GM12878 (cell line): ENCODE data around the gene MDFIC. TPM values are rescaled to one million over a fixed set of nuclear protein-coding genes. Genes with fewer than 3 reads are reported as not detected.

Experiments used
- ATAC-seq: fragments of 200-7000 bp; cut with Tn5 transposase; 3 replicates; pipeline ENCODE4 v1.9.1; 2020; ENCODE audit warnings: mild to moderate bottlenecking, moderate library complexity
- BruUV-seq: library from RNA; stranded (reverse); fragments of 400-500 nt; replicated peaks from 2 replicates; lab custom pipeline; 2021; lab: Mats Ljungman, UMichigan
- CTCF ChIA-PET: fragments of 300-600 bp; sonication (Branson Sonifier 250); formaldehyde crosslinking; extraction: SDS; loops from one replicate; lab custom pipeline; 2021; ENCODE audit warnings: inconsistent platforms; lab: Yijun Ruan, JAX
- POLR2A ChIA-PET: fragments of 350-600 bp; formaldehyde crosslinking; extraction: SDS; loops from one replicate; lab custom pipeline; 2021; ENCODE audit warnings: inconsistent platforms; lab: Charles Lee
- RAD21 ChIA-PET: fragments of 300-600 bp; sonication (Branson Sonifier 250); formaldehyde crosslinking; loops from one replicate; lab custom pipeline; 2023; ENCODE audit warnings: antibody characterized with exemption; ENCODE audit not compliant: unreplicated experiment; lab: Charles Lee
- SMC1A ChIA-PET: fragments of 300-600 bp; sonication (Branson Sonifier 250); formaldehyde crosslinking; loops from one replicate; lab custom pipeline; 2023; ENCODE audit not compliant: unreplicated experiment, uncharacterized antibody; lab: Charles Lee
- DNase-seq: peaks from one replicate; pipeline ENCODE4 v3.0.0-alpha.2; 2011; ENCODE audit warnings: low read depth, low spot score
- FAIRE-seq: peaks from 3 replicates; lab custom pipeline; 2011; peaks lifted over from hg19 to GRCh38; lab: Jason Lieb, UNC
- H2AFZ ChIP-seq: 2 replicates; pipeline ENCODE4 v1.6.0; 2011; ENCODE audit warnings: low read depth, low read length, control low read depth; ENCODE audit not compliant: control insufficient read depth
- H3K27ac ChIP-seq: 2 replicates; pipeline ENCODE4 v1.5.1; 2011; ENCODE audit warnings: control low read depth; ENCODE audit not compliant: control insufficient read depth, insufficient read depth
- H3K27me3 ChIP-seq, 2 experiments: replicated peaks in 1 of 2; 2 replicates each; pipeline versions ENCODE4 v1.6.0 to v1.6.1; 2011; ENCODE audit warnings: low read length in 1 of 2; ENCODE audit not compliant: control insufficient read depth in 2 of 2, insufficient read depth in 2 of 2
- H3K36me3 ChIP-seq, 2 experiments: 2 replicates each; pipeline ENCODE4 v1.5.1; 2011; ENCODE audit warnings: low read length in 1 of 2; ENCODE audit not compliant: control insufficient read depth in 2 of 2, insufficient read depth in 2 of 2
- H3K4me1 ChIP-seq: 2 replicates; pipeline ENCODE4 v1.6.1; 2011; ENCODE audit warnings: mild to moderate bottlenecking, low read length, moderate library complexity, mixed read lengths; ENCODE audit not compliant: control insufficient read depth, insufficient read depth
- H3K4me2 ChIP-seq: 2 replicates; pipeline ENCODE4 v1.6.0; 2011; ENCODE audit warnings: control low read depth; ENCODE audit not compliant: control insufficient read depth, insufficient read depth
- H3K4me3 ChIP-seq: fragments of 200-600 bp; sonication (generic); 2 replicates; pipeline ENCODE4 v1.5.1; 2016
- H3K79me2 ChIP-seq: 2 replicates; pipeline ENCODE4 v1.6.0; 2011; ENCODE audit warnings: low read length; ENCODE audit not compliant: control insufficient read depth, insufficient read depth
- H3K9ac ChIP-seq: 2 replicates; pipeline ENCODE4 v1.8.0; 2011; ENCODE audit warnings: low read length, control low read depth, mixed read lengths; ENCODE audit not compliant: control insufficient read depth, insufficient read depth
- H3K9me3 ChIP-seq: replicated peaks from 3 replicates; pipeline ENCODE4 v1.5.1; 2011; ENCODE audit warnings: mild to moderate bottlenecking, low read length; ENCODE audit not compliant: control insufficient read depth, insufficient read depth
- H4K20me1 ChIP-seq: 2 replicates; pipeline ENCODE4 v1.6.0; 2011; ENCODE audit not compliant: control insufficient read depth, insufficient read depth
- HCFC1 ChIP-seq: fragments of 150-350 bp; IDR thresholded peaks from 2 replicates; pipeline ENCODE4 v1.6.1; 2014; ENCODE audit warnings: low read length
- KAT2A ChIP-seq: conservative IDR thresholded peaks from 2 replicates; pipeline ENCODE4 v1.6.1; 2011; ENCODE audit warnings: low read depth, low read length; ENCODE audit not compliant: control insufficient read depth
- MTA3 ChIP-seq: IDR thresholded peaks from 2 replicates; pipeline ENCODE4 v1.6.1; 2012; ENCODE audit warnings: low read length, inconsistent platforms, borderline replicate concordance
- RAD51 ChIP-seq: fragments of 450-650 bp; IDR thresholded peaks from 2 replicates; pipeline ENCODE4 v1.6.1; 2016; ENCODE audit warnings: moderate library complexity, mild to moderate bottlenecking, inconsistent platforms
- WGBS: methylation state at CpG from one replicate; pipeline ENCODE4 v1.1.6; 2016; ENCODE audit warnings: low lambda C conversion rate; ENCODE audit not compliant: insufficient replicate concordance, insufficient coverage; ENCODE audit errors: missing lambda C conversion rate; 5-methylcytosine and 5-hydroxymethylcytosine counted together
- in situ Hi-C: fragments of 300-500 bp; cut with MboI; formaldehyde crosslinking; loops from 9 replicates; pipeline ENCODE4 v1.14.3; 2018; ENCODE audit warnings: mixed read lengths
- intact Hi-C: fragments of 100-400 bp; cut with micrococcal nuclease; formaldehyde crosslinking; loops from one replicate; pipeline ENCODE4 v1.14.2; 2022; ENCODE audit not compliant: unreplicated experiment
- polyA plus RNA-seq, 11 experiments: library from polyadenylated mRNA; depleted of rRNA in 4 of 11; unstranded in 6 of 11; stranded (reverse) in 5 of 11; fragments of >200 nt; fragmentation: Nextera tagmentation in 4 of 11; fragmentation: Illumina TruSeq in 1 of 11; extraction: Ambion mirVana in 4 of 11; extraction: Trizol in 1 of 11; gene quantifications; 1 replicate in 1 of 11; 2 replicates in 10 of 11; pipeline versions ENCODE4 v1.2.1 to v1.2.3, GENCODE V29; 2011 to 2016; ENCODE audit warnings: inconsistent platforms in 2 of 11, missing spikeins in 2 of 11, low read depth in 1 of 11
- total RNA-seq, 4 experiments: library from RNA; depleted of rRNA in 3 of 4; stranded (reverse); fragments of >200 nt in 3 of 4; fragmentation: Illumina TruSeq in 1 of 4; extraction: Trizol in 1 of 4; gene quantifications; 2 replicates each; pipeline versions ENCODE4 v1.2.1 to v1.2.3, GENCODE V29; 2013 to 2021

The MDFIC gene
- total and polyA plus RNA-seq, 10 of the 15 experiments (the other 5 are each of a cell fraction or from before 2014, with no cell fraction given), result 7.3 to 58.4 (median 40.0) TPM

GRCh38 chr7:114923403-114923713, 1.5 kb downstream of the MDFIC start (continued):
- TF ChIP-seq KAT2A (no peak), MTA3 (0 out of 2 replicates have a peak, but pooled peaks have one; percentile 39)

- ChIA-PET POLR2A (interaction anchor here (0.7 to 2.6 kb wide), 9 partner anchors 9 to 91 kb away, joined by 3 to 19 read pairs (median 4); no protein-coding TSS in a partner anchor), CTCF (interaction anchor here (0.7 to 7.8 kb wide), 9 partner anchors 9 to 434 kb away, joined by 3 to 48 read pairs (median 7); no protein-coding TSS in a partner anchor), SMC1A (interaction anchor here (0.7 to 5.7 kb wide), 18 partner anchors 8 to 473 kb away, joined by 3 to 154 read pairs (median 3); no protein-coding TSS in a partner anchor), RAD21 (interaction anchor here (0.6 to 5.6 kb wide), 16 partner anchors 7 to 445 kb away, joined by 3 to 80 read pairs (median 4); no protein-coding TSS in a partner anchor)
- TF ChIP-seq RAD51 (peak; percentile 84), HCFC1 (no peak)
- Histone ChIP-seq H2AFZ (no peak overlapping the region), H3K36me3 (no peaks in the 10 kb centered on the region), H3K4me2 (peak overlapping the region; percentile 88), H3K4me3 (peak overlapping the region; percentile 85), H3K27ac (peak overlapping the region; percentile 92), H4K20me1 (no peaks in the 10 kb centered on the region), H3K9ac (peak overlapping the region; percentile 89), H3K9me3 (no peaks in the 10 kb centered on the region), H3K79me2 (peaks cover 86% of the 10 kb centered on the region), H3K4me1 (peaks cover 10% of the 10 kb centered on the region), H3K27me3 (no peaks in the 10 kb centered on the region)
- ATAC-seq (peak; percentile 30), DNase-seq (no peak), FAIRE-seq (peak; percentile 18)
- 2% methylated on average over 4 of the region's 4 CpGs for WGBS
- BruUV-seq, result TSS peak; percentile 59
- intact Hi-C loops (loop anchor here (5.0 kb wide), 1 partner anchor 292 kb away; no protein-coding TSS in a partner anchor), in situ Hi-C loops (no loop called here)
These were observed 2.3 kb downstream of the MDFIC start for GRCh38 chr7:114924038-114924712.
